ENCODE results near the gene ABCG8.

- no peak for TF ChIP-seq POLR2A (IDR thresholded peaks at IDR 0.05)
- no peak for TF ChIP-seq CTCF (IDR thresholded peaks at IDR 0.05)
- no peak for TF ChIP-seq POLR2AphosphoS5 (IDR thresholded peaks at IDR 0.05)
Observed at GRCh38 chr2:43906448-43907109, 67.8 kb downstream of the ABCG8 start.

Data from suprapubic skin (tissue), 4 donors.